ENCODE results near the gene RANBP17.

DNA sequence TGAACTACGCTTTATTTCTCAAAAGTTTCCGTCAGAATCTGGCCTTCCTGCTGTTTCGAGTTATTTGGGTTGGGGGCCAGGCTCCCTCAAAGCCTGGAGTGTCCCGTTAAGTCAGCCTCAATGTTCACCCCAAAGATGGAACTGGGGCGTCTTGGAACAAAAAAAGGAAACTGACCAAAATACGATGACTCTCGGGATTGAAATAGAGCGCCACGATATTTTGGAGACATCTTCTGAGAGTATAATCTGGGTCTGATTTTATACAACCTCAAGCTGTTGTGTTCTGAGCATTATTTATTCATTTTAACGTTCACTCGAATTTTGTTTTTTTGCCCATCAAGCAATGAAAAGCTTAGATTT is 475.4 kb downstream of the RANBP17 start:
- TF ChIP-seq, protein P1, sequence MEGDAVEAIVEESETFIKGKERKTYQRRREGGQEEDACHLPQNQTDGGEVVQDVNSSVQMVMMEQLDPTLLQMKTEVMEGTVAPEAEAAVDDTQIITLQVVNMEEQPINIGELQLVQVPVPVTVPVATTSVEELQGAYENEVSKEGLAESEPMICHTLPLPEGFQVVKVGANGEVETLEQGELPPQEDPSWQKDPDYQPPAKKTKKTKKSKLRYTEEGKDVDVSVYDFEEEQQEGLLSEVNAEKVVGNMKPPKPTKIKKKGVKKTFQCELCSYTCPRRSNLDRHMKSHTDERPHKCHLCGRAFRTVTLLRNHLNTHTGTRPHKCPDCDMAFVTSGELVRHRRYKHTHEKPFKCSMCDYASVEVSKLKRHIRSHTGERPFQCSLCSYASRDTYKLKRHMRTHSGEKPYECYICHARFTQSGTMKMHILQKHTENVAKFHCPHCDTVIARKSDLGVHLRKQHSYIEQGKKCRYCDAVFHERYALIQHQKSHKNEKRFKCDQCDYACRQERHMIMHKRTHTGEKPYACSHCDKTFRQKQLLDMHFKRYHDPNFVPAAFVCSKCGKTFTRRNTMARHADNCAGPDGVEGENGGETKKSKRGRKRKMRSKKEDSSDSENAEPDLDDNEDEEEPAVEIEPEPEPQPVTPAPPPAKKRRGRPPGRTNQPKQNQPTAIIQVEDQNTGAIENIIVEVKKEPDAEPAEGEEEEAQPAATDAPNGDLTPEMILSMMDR (conservative IDR thresholded peaks at IDR 0.05 in 1 of 2, IDR thresholded peaks at IDR 0.05 in 1 of 2; ENCODE audit: low read depth in 1 of 2, low read length in 2 of 2), result no peak
- no peak for TF ChIP-seq EZH2 (IDR thresholded peaks at IDR 0.05; ENCODE audit: low read length, missing control alignments)

Measured in fibroblast of lung (primary cell).